Cerebellar nuclear complex (tissue), 1 donor: ENCODE data around the gene ATPAF1.
"Not testable (repeated sequence)": the region's sequence is repeated elsewhere in the genome, so short reads cannot be mapped to it uniquely, and the experiment has no call there.

ENCODE experiments used
- DNase-seq, 2 experiments: peaks; one replicate each; lab custom pipeline; 2025; lab: John Stamatoyannopoulos, UW

ATPAF1 gene

GRCh38 chr1:46667782-46668760 is at the start of gene ATPAF1:
Gene ATPAF1, minus strand, starts transcription at chr1:46668364. Its CDS starts 42 bp downstream, at chr1:46668322.
- DNase-seq: peak in 1 of 2 experiments; percentile 12

- no peak for DNase-seq
Observed at GRCh38 chr1:46717654-46718053, 49.5 kb upstream of the ATPAF1 start.

- DNase-seq: no peak
Observed at GRCh38 chr1:46714976-46715375, 46.8 kb upstream of the ATPAF1 start.

- DNase-seq: no peak
Observed at GRCh38 chr1:46708121-46708520, 40.0 kb upstream of the ATPAF1 start.

- DNase-seq: no peak
Observed at GRCh38 chr1:46705408-46705807, 37.2 kb upstream of the ATPAF1 start.

GRCh38 chr1:46703927-46704641 is 35.9 kb upstream of the ATPAF1 start:
- DNase-seq: no peak

GRCh38 chr1:46699666-46700065 is 31.5 kb upstream of the ATPAF1 start:
- DNase-seq: no peak

- no peak for DNase-seq
Observed at GRCh38 chr1:46697053-46697452, 28.9 kb upstream of the ATPAF1 start.

GRCh38 chr1:46694676-46695075 is 26.5 kb upstream of the ATPAF1 start:
- not testable (repeated sequence) for DNase-seq

- peak in 1 of 2 experiments; percentile 6 for DNase-seq
Observed at GRCh38 chr1:46692811-46693770, 24.9 kb upstream of the ATPAF1 start.

GRCh38 chr1:46691997-46692790 is 24.0 kb upstream of the ATPAF1 start:
- peak in 1 of 2 experiments; percentile 18 for DNase-seq

- DNase-seq: no peak
Observed at GRCh38 chr1:46690931-46691421, 22.8 kb upstream of the ATPAF1 start.

- no peak for DNase-seq
Observed at GRCh38 chr1:46689897-46690296, 21.7 kb upstream of the ATPAF1 start.

- peak; percentile 61 to 89 for DNase-seq
Observed at GRCh38 chr1:46689356-46689755, 21.2 kb upstream of the ATPAF1 start.

- DNase-seq: peak; percentile 57 to 69
Observed at GRCh38 chr1:46687921-46688509, 19.9 kb upstream of the ATPAF1 start.

- DNase-seq: peak; percentile 26 to 67
Observed at GRCh38 chr1:46687093-46687659, 19.0 kb upstream of the ATPAF1 start.

GRCh38 chr1:46686255-46686654 is 18.1 kb upstream of the ATPAF1 start:
- DNase-seq: no peak

- DNase-seq: no peak
Observed at GRCh38 chr1:46684670-46685069, 16.5 kb upstream of the ATPAF1 start.

GRCh38 chr1:46682064-46682463 is 13.9 kb upstream of the ATPAF1 start:
- DNase-seq: no peak
